DMS114 treated with DMSO at 0.1 percent for 48 hours (cell line): ENCODE data around the gene ACOT8.

Experiments used
- DNase-seq: peaks from one replicate; lab custom pipeline; 2025; ENCODE audit not compliant: unreplicated experiment; lab: John Stamatoyannopoulos, UW

Gene ACOT8

GRCh38 chr20:45857882-45858216 lies 657 bp upstream of the ACOT8 start:
- DNase-seq: no peak

GRCh38 chr20:45853484-45853883 lies 3.7 kb downstream of the ACOT8 start:
- DNase-seq: no peak

DNA sequence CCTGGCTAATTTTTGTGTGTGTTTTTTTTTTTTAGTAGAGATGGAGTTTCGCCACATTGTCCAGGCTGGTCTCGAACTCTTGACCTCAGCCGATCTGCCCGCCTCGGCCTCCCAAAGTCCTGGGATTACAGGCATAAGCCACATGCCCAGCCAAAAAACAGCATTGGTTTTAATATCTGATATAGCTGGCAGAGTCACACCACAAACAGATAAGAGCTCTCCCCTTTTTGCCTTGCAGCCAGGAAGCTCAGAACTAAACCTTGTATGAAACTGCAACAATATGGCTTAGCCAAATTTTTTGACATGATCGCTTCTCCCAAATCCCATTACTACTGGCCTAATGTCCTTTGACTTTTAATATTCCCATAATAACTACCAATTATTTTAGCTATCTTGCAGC lies 4.9 kb downstream of the ACOT8 start:
- DNase-seq: no peak

- no peak for DNase-seq
Measured at GRCh38 chr20:45851501-45851900, 5.7 kb downstream of the ACOT8 start.

DNA sequence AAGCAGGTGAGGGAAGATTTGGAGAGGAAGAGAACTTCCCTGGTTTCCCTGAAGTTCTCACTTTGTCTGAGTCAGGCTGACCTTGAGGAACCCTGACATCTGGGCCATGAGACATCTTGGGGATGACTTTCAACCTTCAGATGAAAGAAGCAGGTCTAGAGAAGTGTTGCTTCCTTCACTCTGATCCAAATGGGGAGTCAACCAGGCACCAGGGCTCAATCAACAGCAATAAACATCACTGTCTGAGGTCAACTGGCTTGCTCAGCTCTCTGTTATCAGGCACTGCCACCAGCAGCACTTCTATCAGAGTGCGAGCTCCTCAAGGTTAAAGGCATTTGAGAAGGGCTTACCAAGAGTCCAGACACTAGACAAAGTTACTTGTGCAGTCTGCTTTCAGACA lies 6.3 kb downstream of the ACOT8 start:
- DNase-seq: no peak

DNA sequence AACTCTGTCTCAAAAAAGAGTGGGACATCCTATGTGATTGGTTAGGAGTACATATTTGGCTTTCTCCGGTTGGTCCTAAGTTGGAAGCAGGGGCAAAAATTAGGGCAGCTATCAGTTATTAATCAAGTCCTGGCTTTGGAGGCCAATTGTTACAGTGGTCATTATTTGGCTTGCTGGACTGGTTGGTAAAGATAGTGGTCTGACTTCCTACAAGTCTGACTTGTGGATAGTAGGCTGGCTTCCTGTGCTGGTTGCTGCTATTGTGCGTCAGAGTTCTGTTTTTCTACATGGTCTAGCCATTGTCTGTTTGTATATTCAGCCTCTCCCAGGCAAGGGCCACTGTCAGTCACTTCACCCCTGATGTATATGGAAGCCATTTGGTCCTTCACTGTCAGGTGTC lies 7.0 kb downstream of the ACOT8 start:
- no peak for DNase-seq

DNA sequence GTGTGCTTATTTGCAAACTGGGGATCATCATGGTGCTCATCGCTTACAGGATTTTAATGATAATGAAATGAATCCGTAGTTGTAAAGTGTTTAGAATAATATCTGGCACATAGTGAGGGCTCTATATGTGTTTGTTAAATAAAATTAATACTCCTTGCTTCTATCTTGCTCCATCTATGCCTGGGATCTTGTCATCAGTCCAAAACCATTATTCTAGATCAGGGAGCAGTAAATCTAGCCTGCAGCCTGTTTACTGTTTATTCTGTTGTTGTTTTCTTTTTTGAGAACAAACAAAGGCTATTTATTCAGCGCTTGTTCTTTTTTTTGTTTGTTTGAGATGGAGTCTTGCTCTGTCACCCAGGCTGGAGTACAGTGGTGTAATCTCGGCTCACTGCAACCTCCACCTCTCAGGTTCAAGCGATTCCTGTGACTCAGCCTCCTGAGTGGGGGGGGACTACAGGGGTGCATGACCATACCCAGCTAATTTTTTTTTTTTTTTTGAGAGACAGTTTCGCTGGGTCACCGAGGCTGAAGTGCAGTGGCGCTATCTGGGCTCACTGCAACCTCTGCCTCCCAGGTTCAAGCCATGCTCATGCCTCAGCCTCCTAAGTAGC lies 8.1 kb downstream of the ACOT8 start:
- DNase-seq: no peak

GRCh38 chr20:45848421-45848820 lies 8.8 kb downstream of the ACOT8 start:
- DNase-seq: no peak

GRCh38 chr20:45845452-45845851 lies 11.7 kb downstream of the ACOT8 start:
- DNase-seq: no peak

- no peak for DNase-seq
Measured at GRCh38 chr20:45843506-45843905, 13.7 kb downstream of the ACOT8 start.

DNA sequence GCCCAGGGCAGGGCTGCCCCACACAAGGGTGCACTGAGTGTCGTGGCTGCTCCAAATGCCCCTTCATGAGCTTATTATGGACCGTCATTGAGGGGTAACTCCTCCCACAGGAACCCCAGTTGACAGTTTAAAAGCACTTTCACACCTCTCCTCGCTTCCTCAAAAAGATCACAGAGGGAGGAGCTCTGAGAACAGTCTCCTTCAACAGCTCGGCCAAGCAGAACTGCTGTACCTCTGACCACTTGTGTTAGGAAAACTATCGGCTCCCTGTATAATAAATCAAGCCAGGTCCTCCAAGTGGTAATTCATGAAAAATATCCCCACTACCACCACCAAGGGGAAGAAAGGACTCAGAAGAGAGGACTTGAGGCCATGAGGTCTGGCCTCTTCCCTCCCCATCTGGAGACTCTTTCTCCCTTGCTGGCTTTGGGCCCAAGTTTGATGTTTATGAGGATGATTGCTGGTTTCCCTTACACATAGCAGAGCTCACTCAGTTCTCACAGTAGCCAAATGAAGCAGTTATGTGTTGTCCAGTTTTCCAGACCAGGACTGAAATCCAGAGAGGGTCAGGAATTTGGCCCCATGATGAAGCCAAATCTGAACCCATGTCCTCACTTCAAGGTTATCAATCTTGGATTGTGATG lies 14.9 kb downstream of the ACOT8 start:
- DNase-seq: no peak

GRCh38 chr20:45841407-45842129 lies 15.6 kb downstream of the ACOT8 start:
- DNase-seq: no peak

- no peak for DNase-seq
Measured at GRCh38 chr20:45840700-45841198, 16.4 kb downstream of the ACOT8 start.

DNA sequence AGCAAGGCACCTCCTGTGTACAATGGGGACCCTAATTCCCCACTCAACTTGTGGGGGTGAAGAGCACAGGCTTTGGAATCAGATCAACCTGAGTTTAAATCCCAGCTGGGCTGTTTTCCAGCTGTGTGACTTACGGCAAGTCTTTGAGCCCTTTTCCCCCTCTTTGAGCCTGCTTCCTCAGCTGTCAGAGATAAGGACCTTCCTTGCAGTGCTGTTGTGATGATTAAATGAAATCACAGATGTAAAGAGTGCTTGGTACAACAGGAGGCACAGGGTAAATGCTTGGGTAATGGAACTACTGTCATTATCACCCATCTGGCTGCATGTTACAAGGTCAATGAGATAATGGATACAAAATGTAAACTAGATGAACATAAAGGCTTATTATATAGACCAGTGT lies 20.4 kb downstream of the ACOT8 start:
- DNase-seq: no peak

- no peak for DNase-seq
Measured at GRCh38 chr20:45835825-45836224, 21.4 kb downstream of the ACOT8 start.

DNA sequence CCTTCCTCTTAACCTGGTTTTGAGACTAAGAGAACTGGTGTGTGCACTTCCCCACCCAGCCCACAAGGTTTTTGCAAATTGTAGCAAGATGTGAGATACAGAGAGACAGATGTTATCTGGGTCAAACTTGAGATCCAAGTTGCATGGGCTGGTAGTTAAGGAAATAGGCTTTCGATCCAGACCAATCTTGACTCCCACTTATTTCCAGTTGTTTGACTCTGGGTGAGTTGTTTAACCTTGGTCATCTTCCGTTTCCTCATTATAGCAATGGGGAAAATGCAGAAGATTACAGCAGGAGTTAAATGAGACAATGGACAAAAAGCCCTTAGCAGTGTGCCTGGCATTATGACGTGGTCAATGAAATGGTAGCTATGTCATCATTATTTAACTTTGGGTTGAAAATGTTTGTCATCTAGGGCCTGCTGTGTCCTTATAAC lies 21.8 kb downstream of the ACOT8 start:
- no peak for DNase-seq

DNA sequence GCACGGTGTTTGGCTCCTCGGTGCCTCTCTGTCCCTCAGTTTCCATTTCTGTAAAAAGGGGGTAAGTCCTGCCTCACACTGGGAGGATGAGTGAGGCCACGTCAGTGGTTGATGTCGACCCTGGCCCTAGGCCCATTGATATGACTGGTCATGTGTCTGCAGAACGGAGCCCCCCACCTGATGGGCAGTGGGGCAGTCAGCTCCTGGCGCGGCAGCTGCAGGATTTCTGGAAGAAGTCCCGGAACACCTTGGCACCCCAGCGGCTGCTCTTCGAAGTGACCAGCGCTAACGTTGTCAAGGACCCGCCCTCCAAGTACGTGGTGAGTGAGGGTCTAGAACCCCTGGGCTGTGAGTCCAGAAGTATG lies 22.4 kb downstream of the ACOT8 start:
- DNase-seq: no peak

- peak; percentile 48 for DNase-seq
Measured at GRCh38 chr20:45833883-45834796, 23.1 kb downstream of the ACOT8 start.

GRCh38 chr20:45833030-45833882 lies 23.9 kb downstream of the ACOT8 start, which contains the start of gene SNX21:
SNX21 (plus strand) TSS chr20:45833799; CDS start chr20:45833920, 121 bp downstream.
- DNase-seq: peak; percentile 61

DNA sequence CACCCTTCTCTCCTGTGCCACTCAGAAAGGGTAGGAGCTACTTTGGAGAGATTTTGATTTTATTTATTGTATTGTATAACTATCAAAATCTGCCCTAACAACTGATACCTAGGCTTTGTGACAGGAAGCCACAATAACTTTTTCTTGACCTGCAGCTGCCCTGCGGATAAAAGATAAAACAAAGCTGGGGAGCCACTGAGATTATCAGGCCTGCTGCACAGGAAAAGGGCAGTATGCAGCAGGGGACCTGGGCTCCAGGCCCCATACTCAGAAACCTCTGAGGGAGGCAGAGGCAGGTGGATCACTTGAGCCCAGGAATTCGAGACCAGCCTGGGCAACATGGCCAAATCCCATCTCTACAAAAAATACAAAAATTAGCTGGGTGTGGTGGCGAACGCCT lies 24.6 kb downstream of the ACOT8 start:
- DNase-seq: no peak
